K562 (cell line): Measurements from ENCODE around the gene PPP2R5A. TPM values are rescaled to one million over a fixed set of nuclear protein-coding genes. Genes with fewer than 3 reads are reported as not detected.

Source experiments
- GATAD2A ChIP-seq: fragments of 450-650 bp; IDR thresholded peaks from 2 replicates; pipeline ENCODE4 v1.6.1; 2017
- HDAC8 ChIP-seq: fragments of 450-650 bp; IDR thresholded peaks from 2 replicates; pipeline ENCODE4 v1.6.1; 2016; ENCODE audit warnings: mild to moderate bottlenecking, missing genetic modification characterization, moderate library complexity, missing compliant biosample characterization
- HNRNPH1 ChIP-seq: fragments of 200-400 bp; formaldehyde crosslinking; optimal IDR thresholded peaks from 2 replicates; pipeline ENCODE3; 2017; ENCODE audit warnings: low read depth, mild to moderate bottlenecking, low read length, moderate library complexity
- JUN ChIP-seq, 2 experiments: sonication (generic) in 1 of 2; formaldehyde crosslinking in 1 of 2; IDR thresholded peaks; 2 replicates each; pipeline versions ENCODE4 v1.6.1 to v1.8.0; 2012 to 2022; ENCODE audit warnings: borderline replicate concordance in 2 of 2, mild to moderate bottlenecking in 2 of 2, improper control_type of control experiment in 1 of 2, low read depth in 1 of 2, low read length in 1 of 2, missing genetic modification reagents in 1 of 2
- MECOM ChIP-seq: fragments of 250-450 bp; sonication (Bioruptor Pico); IDR thresholded peaks from 2 replicates; pipeline ENCODE4 v1.8.0; 2022; ENCODE audit warnings: inconsistent platforms
- NR2F6 ChIP-seq: fragments of 450-650 bp; formaldehyde crosslinking; IDR thresholded peaks from 2 replicates; pipeline ENCODE4 v1.4.0; 2020; ENCODE audit warnings: mild to moderate bottlenecking
- PRMT5 ChIP-seq: sonication (generic); formaldehyde crosslinking; IDR thresholded peaks from 2 replicates; pipeline ENCODE4 v1.5.0; 2020; ENCODE audit warnings: missing genetic modification reagents
- ZNF316 ChIP-seq: fragments of 450-650 bp; IDR thresholded peaks from 2 replicates; pipeline ENCODE4 v1.6.1; 2016
- ZNF41 ChIP-seq: fragments of 250-450 bp; sonication (Bioruptor Pico); conservative IDR thresholded peaks from 2 replicates; pipeline ENCODE4 v1.4.0; 2020; ENCODE audit warnings: mild to moderate bottlenecking
- polyA plus RNA-seq, 8 experiments: library from polyadenylated mRNA; depleted of rRNA in 4 of 8; stranded (reverse) in 5 of 8; unstranded in 3 of 8; fragments of >200 nt; fragmentation: Nextera tagmentation in 2 of 8; fragmentation: Illumina TruSeq in 1 of 8; extraction: Ambion mirVana in 2 of 8; extraction: Trizol in 1 of 8; gene quantifications; 2 replicates each; pipeline versions ENCODE4 v1.2.1 to v1.2.3, GENCODE V29; 2011 to 2014; ENCODE audit warnings: inconsistent platforms in 1 of 8, missing spikeins in 1 of 8
- total RNA-seq, 7 experiments: library from RNA; depleted of rRNA in 6 of 7; stranded (reverse); fragments of >200 nt in 6 of 7; fragmentation: Illumina TruSeq in 2 of 7; extraction: Trizol in 2 of 7; gene quantifications; 2 replicates each; pipeline versions ENCODE4 v1.2.1 to v1.2.3, GENCODE V29; 2011 to 2021; ENCODE audit warnings: low replicate concordance in 1 of 7
- TF ChIP-seq, protein P1 (sequence below), 2 experiments: IDR thresholded peaks; 2 replicates each; pipeline ENCODE4 v1.6.1; 2011; ENCODE audit warnings: borderline replicate concordance in 1 of 2, control low read depth in 1 of 2, low read depth in 1 of 2, low read length in 1 of 2, mild to moderate bottlenecking in 1 of 2, mixed read lengths in 1 of 2, moderate library complexity in 1 of 2; ENCODE audit not compliant: insufficient read depth in 1 of 2, insufficient read length in 1 of 2, poor library complexity in 1 of 2, severe bottlenecking in 1 of 2; ENCODE audit errors: extremely low read depth in 1 of 2
- TF ChIP-seq, protein P2 (sequence below): fragments of 450-650 bp; IDR thresholded peaks from one replicate; pipeline ENCODE4 v1.6.1; 2018; ENCODE audit warnings: mild to moderate bottlenecking, moderate library complexity; ENCODE audit not compliant: partially characterized antibody
- TF ChIP-seq, protein P3 (sequence below): fragments of 450-650 bp; IDR thresholded peaks from 2 replicates; pipeline ENCODE4 v1.7.1; 2018; ENCODE audit warnings: mild to moderate bottlenecking, low read depth; ENCODE audit not compliant: partially characterized antibody
- TF ChIP-seq, protein P4 (sequence below): fragments of 450-650 bp; IDR thresholded peaks from 2 replicates; pipeline ENCODE4 v1.6.1; 2017; ENCODE audit warnings: antibody characterized with exemption
- TF ChIP-seq, protein P5 (sequence below): fragments of 250-450 bp; sonication (Bioruptor Pico); IDR thresholded peaks from 2 replicates; pipeline ENCODE4 v1.8.0; 2022; ENCODE audit warnings: inconsistent platforms, mild to moderate bottlenecking, moderate library complexity, borderline replicate concordance
- TF ChIP-seq, protein P6 (sequence below), 2 experiments: fragments of 200-800 bp in 1 of 2; sonication (Bioruptor generic) in 1 of 2; sonication (generic) in 1 of 2; formaldehyde crosslinking in 1 of 2; IDR thresholded peaks in 1 of 2; conservative IDR thresholded peaks in 1 of 2; 2 replicates each; pipeline versions ENCODE4 v1.5.0 to v1.6.1; 2016 to 2020; ENCODE audit warnings: missing compliant biosample characterization in 1 of 2, missing genetic modification characterization in 1 of 2, missing genetic modification reagents in 1 of 2
- TF ChIP-seq, protein P7 (sequence below): sonication (generic); formaldehyde crosslinking; IDR thresholded peaks from 2 replicates; pipeline ENCODE4 v1.5.0; 2020; ENCODE audit warnings: missing genetic modification reagents

PPP2R5A gene
- total and polyA plus RNA-seq, 9 of the 15 experiments (the other 6 are each of a cell fraction or from before 2014, with no cell fraction given), result 26.9 to 106 (median 64.3) TPM

DNA sequence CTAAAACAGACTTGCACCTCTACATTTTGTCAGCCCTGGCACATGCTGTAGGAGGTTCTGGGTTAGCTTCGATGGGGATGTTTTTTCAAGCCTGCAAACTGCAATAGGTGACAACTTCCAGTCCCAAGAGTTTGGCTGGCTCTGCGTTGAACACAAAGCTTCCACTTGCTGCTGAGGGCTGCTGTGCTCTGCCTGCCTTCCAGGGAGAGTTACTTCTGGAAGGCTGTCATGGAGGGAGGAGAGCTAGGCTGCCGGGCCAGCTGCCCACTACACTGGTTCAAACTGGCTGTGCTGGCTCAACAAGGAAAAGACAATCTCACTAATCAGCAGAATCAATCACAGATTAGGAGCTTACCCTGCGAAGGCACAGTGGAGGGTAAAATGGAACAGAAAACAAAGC is 46.7 kb upstream of the PPP2R5A start (continued):
- TF ChIP-seq, protein P1, sequence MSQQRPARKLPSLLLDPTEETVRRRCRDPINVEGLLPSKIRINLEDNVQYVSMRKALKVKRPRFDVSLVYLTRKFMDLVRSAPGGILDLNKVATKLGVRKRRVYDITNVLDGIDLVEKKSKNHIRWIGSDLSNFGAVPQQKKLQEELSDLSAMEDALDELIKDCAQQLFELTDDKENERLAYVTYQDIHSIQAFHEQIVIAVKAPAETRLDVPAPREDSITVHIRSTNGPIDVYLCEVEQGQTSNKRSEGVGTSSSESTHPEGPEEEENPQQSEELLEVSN (IDR thresholded peaks at IDR 0.05; ENCODE audit: borderline replicate concordance in 1 of 2, extremely low read depth in 1 of 2, insufficient read depth in 1 of 2, insufficient read length in 1 of 2, low read depth in 1 of 2, low read length in 1 of 2, poor library complexity in 1 of 2, severe bottlenecking in 1 of 2), result no peak
- TF ChIP-seq HDAC8 (tag) (no peak), NR2F6 (CRISPR knock-in tag) (no peak), ZNF41 (peak; percentile 45; the same call in 1 of the 2 replicates), HNRNPH1 (no peak), GATAD2A (no peak), MECOM (no peak), ZNF316 (peak; percentile 67), PRMT5 (CRISPR knock-in tag) (no peak), JUN (IDR thresholded peaks at IDR 0.05; ENCODE audit: borderline replicate concordance, low read depth, low read length) (no peak), JUN (CRISPR knock-in tag; IDR thresholded peaks at IDR 0.05; ENCODE audit: borderline replicate concordance) (no peak)
- TF ChIP-seq, protein P2, sequence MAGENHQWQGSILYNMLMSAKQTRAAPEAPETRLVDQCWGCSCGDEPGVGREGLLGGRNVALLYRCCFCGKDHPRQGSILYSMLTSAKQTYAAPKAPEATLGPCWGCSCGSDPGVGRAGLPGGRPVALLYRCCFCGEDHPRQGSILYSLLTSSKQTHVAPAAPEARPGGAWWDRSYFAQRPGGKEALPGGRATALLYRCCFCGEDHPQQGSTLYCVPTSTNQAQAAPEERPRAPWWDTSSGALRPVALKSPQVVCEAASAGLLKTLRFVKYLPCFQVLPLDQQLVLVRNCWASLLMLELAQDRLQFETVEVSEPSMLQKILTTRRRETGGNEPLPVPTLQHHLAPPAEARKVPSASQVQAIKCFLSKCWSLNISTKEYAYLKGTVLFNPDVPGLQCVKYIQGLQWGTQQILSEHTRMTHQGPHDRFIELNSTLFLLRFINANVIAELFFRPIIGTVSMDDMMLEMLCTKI, result no peak
- TF ChIP-seq, protein P3, sequence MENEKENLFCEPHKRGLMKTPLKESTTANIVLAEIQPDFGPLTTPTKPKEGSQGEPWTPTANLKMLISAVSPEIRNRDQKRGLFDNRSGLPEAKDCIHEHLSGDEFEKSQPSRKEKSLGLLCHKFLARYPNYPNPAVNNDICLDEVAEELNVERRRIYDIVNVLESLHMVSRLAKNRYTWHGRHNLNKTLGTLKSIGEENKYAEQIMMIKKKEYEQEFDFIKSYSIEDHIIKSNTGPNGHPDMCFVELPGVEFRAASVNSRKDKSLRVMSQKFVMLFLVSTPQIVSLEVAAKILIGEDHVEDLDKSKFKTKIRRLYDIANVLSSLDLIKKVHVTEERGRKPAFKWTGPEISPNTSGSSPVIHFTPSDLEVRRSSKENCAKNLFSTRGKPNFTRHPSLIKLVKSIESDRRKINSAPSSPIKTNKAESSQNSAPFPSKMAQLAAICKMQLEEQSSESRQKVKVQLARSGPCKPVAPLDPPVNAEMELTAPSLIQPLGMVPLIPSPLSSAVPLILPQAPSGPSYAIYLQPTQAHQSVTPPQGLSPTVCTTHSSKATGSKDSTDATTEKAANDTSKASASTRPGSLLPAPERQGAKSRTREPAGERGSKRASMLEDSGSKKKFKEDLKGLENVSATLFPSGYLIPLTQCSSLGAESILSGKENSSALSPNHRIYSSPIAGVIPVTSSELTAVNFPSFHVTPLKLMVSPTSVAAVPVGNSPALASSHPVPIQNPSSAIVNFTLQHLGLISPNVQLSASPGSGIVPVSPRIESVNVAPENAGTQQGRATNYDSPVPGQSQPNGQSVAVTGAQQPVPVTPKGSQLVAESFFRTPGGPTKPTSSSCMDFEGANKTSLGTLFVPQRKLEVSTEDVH, result no peak
- TF ChIP-seq, protein P4, sequence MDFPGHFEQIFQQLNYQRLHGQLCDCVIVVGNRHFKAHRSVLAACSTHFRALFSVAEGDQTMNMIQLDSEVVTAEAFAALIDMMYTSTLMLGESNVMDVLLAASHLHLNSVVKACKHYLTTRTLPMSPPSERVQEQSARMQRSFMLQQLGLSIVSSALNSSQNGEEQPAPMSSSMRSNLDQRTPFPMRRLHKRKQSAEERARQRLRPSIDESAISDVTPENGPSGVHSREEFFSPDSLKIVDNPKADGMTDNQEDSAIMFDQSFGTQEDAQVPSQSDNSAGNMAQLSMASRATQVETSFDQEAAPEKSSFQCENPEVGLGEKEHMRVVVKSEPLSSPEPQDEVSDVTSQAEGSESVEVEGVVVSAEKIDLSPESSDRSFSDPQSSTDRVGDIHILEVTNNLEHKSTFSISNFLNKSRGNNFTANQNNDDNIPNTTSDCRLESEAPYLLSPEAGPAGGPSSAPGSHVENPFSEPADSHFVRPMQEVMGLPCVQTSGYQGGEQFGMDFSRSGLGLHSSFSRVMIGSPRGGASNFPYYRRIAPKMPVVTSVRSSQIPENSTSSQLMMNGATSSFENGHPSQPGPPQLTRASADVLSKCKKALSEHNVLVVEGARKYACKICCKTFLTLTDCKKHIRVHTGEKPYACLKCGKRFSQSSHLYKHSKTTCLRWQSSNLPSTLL, result no peak
- TF ChIP-seq, protein P5, sequence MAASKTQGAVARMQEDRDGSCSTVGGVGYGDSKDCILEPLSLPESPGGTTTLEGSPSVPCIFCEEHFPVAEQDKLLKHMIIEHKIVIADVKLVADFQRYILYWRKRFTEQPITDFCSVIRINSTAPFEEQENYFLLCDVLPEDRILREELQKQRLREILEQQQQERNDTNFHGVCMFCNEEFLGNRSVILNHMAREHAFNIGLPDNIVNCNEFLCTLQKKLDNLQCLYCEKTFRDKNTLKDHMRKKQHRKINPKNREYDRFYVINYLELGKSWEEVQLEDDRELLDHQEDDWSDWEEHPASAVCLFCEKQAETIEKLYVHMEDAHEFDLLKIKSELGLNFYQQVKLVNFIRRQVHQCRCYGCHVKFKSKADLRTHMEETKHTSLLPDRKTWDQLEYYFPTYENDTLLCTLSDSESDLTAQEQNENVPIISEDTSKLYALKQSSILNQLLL (CRISPR knock-in tag), result no peak
- TF ChIP-seq, protein P6, sequence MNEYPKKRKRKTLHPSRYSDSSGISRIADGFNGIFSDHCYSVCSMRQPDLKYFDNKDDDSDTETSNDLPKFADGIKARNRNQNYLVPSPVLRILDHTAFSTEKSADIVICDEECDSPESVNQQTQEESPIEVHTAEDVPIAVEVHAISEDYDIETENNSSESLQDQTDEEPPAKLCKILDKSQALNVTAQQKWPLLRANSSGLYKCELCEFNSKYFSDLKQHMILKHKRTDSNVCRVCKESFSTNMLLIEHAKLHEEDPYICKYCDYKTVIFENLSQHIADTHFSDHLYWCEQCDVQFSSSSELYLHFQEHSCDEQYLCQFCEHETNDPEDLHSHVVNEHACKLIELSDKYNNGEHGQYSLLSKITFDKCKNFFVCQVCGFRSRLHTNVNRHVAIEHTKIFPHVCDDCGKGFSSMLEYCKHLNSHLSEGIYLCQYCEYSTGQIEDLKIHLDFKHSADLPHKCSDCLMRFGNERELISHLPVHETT (CRISPR knock-in tag; conservative IDR thresholded peaks at IDR 0.05 in 1 of 2, IDR thresholded peaks at IDR 0.05 in 1 of 2), result peak in 1 of 2 experiments; percentile 61; a peak in 1 of 4 replicates
- TF ChIP-seq, protein P7, sequence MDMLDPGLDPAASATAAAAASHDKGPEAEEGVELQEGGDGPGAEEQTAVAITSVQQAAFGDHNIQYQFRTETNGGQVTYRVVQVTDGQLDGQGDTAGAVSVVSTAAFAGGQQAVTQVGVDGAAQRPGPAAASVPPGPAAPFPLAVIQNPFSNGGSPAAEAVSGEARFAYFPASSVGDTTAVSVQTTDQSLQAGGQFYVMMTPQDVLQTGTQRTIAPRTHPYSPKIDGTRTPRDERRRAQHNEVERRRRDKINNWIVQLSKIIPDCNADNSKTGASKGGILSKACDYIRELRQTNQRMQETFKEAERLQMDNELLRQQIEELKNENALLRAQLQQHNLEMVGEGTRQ (CRISPR knock-in tag), result no peak
